ENCODE results near the gene TUFT1.

DNA sequence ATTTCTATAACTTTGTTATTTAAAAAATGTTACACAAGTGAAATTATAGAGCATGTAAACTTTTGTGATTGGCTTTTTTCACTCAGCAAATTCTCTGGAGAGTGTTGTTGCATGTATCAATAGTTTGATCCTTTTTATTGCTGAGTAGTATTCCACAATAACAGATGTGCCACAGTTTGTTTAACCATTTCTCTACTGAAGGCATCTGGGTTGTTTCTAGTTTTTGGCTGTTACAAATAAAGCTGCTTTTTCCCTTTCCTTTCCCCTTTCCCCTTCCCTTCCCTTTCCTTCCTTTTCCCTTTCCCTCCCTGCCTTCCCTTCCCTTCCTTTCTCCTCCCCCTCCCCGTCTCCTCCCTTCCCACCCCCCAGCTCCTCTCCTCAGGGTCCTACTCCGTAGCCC is 15.9 kb downstream of the TUFT1 start:
- TF ChIP-seq POLR2AphosphoS5 (IDR thresholded peaks at IDR 0.05; ENCODE audit: low read depth, low read length) = no peak
- no peak for TF ChIP-seq POLR2A (IDR thresholded peaks at IDR 0.05; ENCODE audit: low read depth, low read length)
- TF ChIP-seq TAF1 (IDR thresholded peaks at IDR 0.05; ENCODE audit: borderline replicate concordance, low read depth, low read length) = no peak

All from GM12892 (cell line).